ENCODE measurements around the gene TOMT.

GRCh38 chr11:72112978-72113808 is 7.5 kb downstream of the TOMT start:
- no peak for TF ChIP-seq EZH2 (IDR thresholded peaks at IDR 0.05)
- TF ChIP-seq POLR2AphosphoS5 (IDR thresholded peaks at IDR 0.05; ENCODE audit: borderline replicate concordance, low read depth, low read length) = no peak
- TF ChIP-seq FOXP2 (optimal IDR thresholded peaks at IDR 0.05; ENCODE audit: control extremely low read depth, extremely low read length, insufficient read depth) = no peak

Measured in SK-N-MC (cell line).